Activated naive CD4-positive, alpha-beta T cell treated with anti-CD3 and anti-CD28 coated beads for 36 hours (primary cell): ENCODE measurements around the gene PDZK1. TPM values are rescaled to one million over a fixed set of nuclear protein-coding genes. Genes with fewer than 3 reads are reported as not detected.
"Not testable (repeated sequence)": the region's sequence is repeated elsewhere in the genome, so short reads cannot be mapped to it uniquely, and the experiment has no call there.

Experiments
- CTCF ChIA-PET: fragments of 350-600 bp; sonication (Branson Sonifier 250); formaldehyde crosslinking; loops from one replicate; lab custom pipeline; 2021; ENCODE audit warnings: antibody characterized with exemption; lab: Charles Lee
- DNase-seq: peaks from one replicate; pipeline ENCODE4 v3.0.0-alpha.2; 2020
- H3K27ac Mint-ChIP-seq: one replicate; pipeline ENCODE4 v1.8.0; 2021; ENCODE audit warnings: mild to moderate bottlenecking, mixed read lengths
- H3K27me3 Mint-ChIP-seq: one replicate; pipeline ENCODE4 v1.8.0; 2021; ENCODE audit warnings: low read depth, mixed read lengths
- H3K36me3 Mint-ChIP-seq: one replicate; pipeline ENCODE4 v1.8.0; 2021; ENCODE audit warnings: low read depth, mixed read lengths
- H3K4me1 Mint-ChIP-seq: one replicate; pipeline ENCODE4 v1.8.0; 2021; ENCODE audit warnings: low read depth, mixed read lengths
- H3K4me3 Mint-ChIP-seq: one replicate; pipeline ENCODE4 v1.8.0; 2021; ENCODE audit warnings: mild to moderate bottlenecking, moderate library complexity, mixed read lengths
- H3K9me3 Mint-ChIP-seq: one replicate; pipeline ENCODE4 v1.8.0; 2021; ENCODE audit warnings: mixed read lengths
- intact Hi-C: fragments of 100-400 bp; cut with micrococcal nuclease; formaldehyde crosslinking; loops from one replicate; pipeline ENCODE4 v1.15.1; 2023
- total RNA-seq, 2 experiments: library from RNA; stranded (reverse); gene quantifications; one replicate each; pipeline ENCODE4 v1.2.3, GENCODE V29; 2021

The PDZK1 gene
- total RNA-seq, 2 experiments from 2014 or later: not detected

GRCh38 chr1:145720878-145721671 lies 13.9 kb upstream of the PDZK1 start:
- CTCF ChIA-PET: interaction anchor here (0.7 to 2.6 kb wide), 22 partner anchors 9 to 128 kb away, joined by 3 to 26 read pairs (median 4); partner anchors contain the start of gene PDZK1
- Mint-ChIP-seq H3K4me3 (peak overlapping the region; percentile 54), H3K27ac (no peak overlapping the region), H3K27me3 (peaks cover 17% of the 10 kb centered on the region), H3K4me1 (peaks cover 11% of the 10 kb centered on the region), H3K9me3 (no peaks in the 10 kb centered on the region), H3K36me3 (no peaks in the 10 kb centered on the region)
- peak; percentile 73 for DNase-seq
- intact Hi-C loops: loop anchor here (10.0 kb wide), 1 partner anchor 126 kb away; no protein-coding TSS in a partner anchor

- intact Hi-C loops: loop anchor here (10.0 kb wide), 1 partner anchor 126 kb away; no protein-coding TSS in a partner anchor
- H3K36me3 Mint-ChIP-seq: no peaks in the 10 kb centered on the region
These were observed 13.3 kb upstream of the PDZK1 start for GRCh38 chr1:145720556-145720877.

GRCh38 chr1:145719230-145720079 lies 12.3 kb upstream of the PDZK1 start, which contains the start of gene CD160:
Gene CD160 (plus strand): TSS chr1:145719499. CDS start chr1:145728328, 8,829 bp downstream.
- peaks cover 11% of the 10 kb centered on the region for H3K4me1 Mint-ChIP-seq
- H3K36me3 Mint-ChIP-seq: no peaks in the 10 kb centered on the region
- no peak within 1 kb of the TSS for H3K4me3 Mint-ChIP-seq
- DNase-seq: peak; percentile 9
- H3K9me3 Mint-ChIP-seq: no peaks in the 10 kb centered on the region
- intact Hi-C loops: loop anchor here (5.0 to 10.0 kb wide), 2 partner anchors 33 to 125 kb away; no protein-coding TSS in a partner anchor
- no peak within 1 kb of the TSS for H3K27ac Mint-ChIP-seq
- CTCF ChIA-PET: interaction anchor here (1.0 to 1.4 kb wide), 5 partner anchors 11 to 127 kb away, joined by 3 to 5 read pairs (median 4); partner anchors contain the start of gene NUDT17
- peaks cover 17% of the 10 kb centered on the region for H3K27me3 Mint-ChIP-seq

More at GRCh38 chr1:145720556-145720877, 13.3 kb upstream of the PDZK1 start:
- peaks cover 11% of the 10 kb centered on the region for H3K4me1 Mint-ChIP-seq
- DNase-seq: no peak
- peaks cover 17% of the 10 kb centered on the region for H3K27me3 Mint-ChIP-seq
- H3K4me3 Mint-ChIP-seq: no peak overlapping the region
- H3K27ac Mint-ChIP-seq: no peak overlapping the region
- CTCF ChIA-PET: interaction anchor here (0.7 to 2.6 kb wide), 16 partner anchors 11 to 128 kb away, joined by 3 to 26 read pairs (median 4); partner anchors contain the start of gene PDZK1
- H3K9me3 Mint-ChIP-seq: no peaks in the 10 kb centered on the region

- CTCF ChIA-PET: interaction anchor here (1.0 to 1.4 kb wide), 2 partner anchors 28 to 127 kb away, joined by 3 to 5 read pairs; partner anchors contain the start of gene NUDT17
- Mint-ChIP-seq H3K27me3 (peaks cover 17% of the 10 kb centered on the region), H3K4me1 (peaks cover 11% of the 10 kb centered on the region)
- intact Hi-C loops: loop anchor here (5.0 kb wide), 1 partner anchor 34 kb away; no protein-coding TSS in a partner anchor
- H3K9me3 Mint-ChIP-seq, H3K36me3 Mint-ChIP-seq, DNase-seq, H3K27ac Mint-ChIP-seq, H3K4me3 Mint-ChIP-seq: not testable (repeated sequence)
These were observed 11.3 kb upstream of the PDZK1 start for GRCh38 chr1:145718465-145718864.

GRCh38 chr1:145717833-145718232 lies 10.7 kb upstream of the PDZK1 start:
- Mint-ChIP-seq H3K27me3 (peaks cover 14% of the 10 kb centered on the region), H3K9me3 (no peaks in the 10 kb centered on the region), H3K4me3 (no peak overlapping the region), H3K4me1 (peaks cover 11% of the 10 kb centered on the region), H3K36me3 (no peaks in the 10 kb centered on the region), H3K27ac (no peak overlapping the region)
- CTCF ChIA-PET: no interaction called here
- intact Hi-C loops: loop anchor here (5.0 kb wide), 1 partner anchor 34 kb away; no protein-coding TSS in a partner anchor
- DNase-seq: no peak

GRCh38 chr1:145716641-145717345 lies 9.6 kb upstream of the PDZK1 start:
- no peak for DNase-seq
- Mint-ChIP-seq H3K9me3 (no peaks in the 10 kb centered on the region), H3K4me3 (no peak overlapping the region), H3K27ac (no peak overlapping the region), H3K27me3 (peaks cover 11% of the 10 kb centered on the region), H3K36me3 (no peaks in the 10 kb centered on the region), H3K4me1 (peaks cover 11% of the 10 kb centered on the region)
- intact Hi-C loops: loop anchor here (5.0 kb wide), 1 partner anchor 36 kb away; no protein-coding TSS in a partner anchor
- CTCF ChIA-PET: no interaction called here

GRCh38 chr1:145714524-145715111 lies 7.5 kb upstream of the PDZK1 start:
- CTCF ChIA-PET: no interaction called here
- H3K27ac Mint-ChIP-seq: no peak overlapping the region
- H3K27me3 Mint-ChIP-seq: no peaks in the 10 kb centered on the region
- H3K9me3 Mint-ChIP-seq: no peaks in the 10 kb centered on the region
- no peaks in the 10 kb centered on the region for H3K36me3 Mint-ChIP-seq
- no peak for DNase-seq
- H3K4me3 Mint-ChIP-seq: no peak overlapping the region
- H3K4me1 Mint-ChIP-seq: peaks cover 4% of the 10 kb centered on the region
- intact Hi-C loops: loop anchor here (5.0 kb wide), 1 partner anchor 38 kb away; no protein-coding TSS in a partner anchor

- Mint-ChIP-seq H3K27me3 (no peaks in the 10 kb centered on the region), H3K4me1 (no peaks in the 10 kb centered on the region), H3K36me3 (no peaks in the 10 kb centered on the region), H3K9me3 (no peaks in the 10 kb centered on the region), H3K27ac (no peak overlapping the region), H3K4me3 (no peak overlapping the region)
- DNase-seq: no peak
- intact Hi-C loops: no loop called here
- CTCF ChIA-PET: interaction anchor here (1.1 kb wide), 1 partner anchor 11 kb away, joined by 3 read pairs; no protein-coding TSS in a partner anchor
These were observed 4.1 kb upstream of the PDZK1 start for GRCh38 chr1:145711213-145711651.

- Mint-ChIP-seq H3K27me3 (no peaks in the 10 kb centered on the region), H3K4me1 (no peaks in the 10 kb centered on the region), H3K36me3 (no peaks in the 10 kb centered on the region), H3K4me3 (no peak overlapping the region), H3K27ac (no peak overlapping the region), H3K9me3 (no peaks in the 10 kb centered on the region)
- CTCF ChIA-PET: interaction anchor here (1.1 kb wide), 1 partner anchor 11 kb away, joined by 3 read pairs; no protein-coding TSS in a partner anchor
- intact Hi-C loops: no loop called here
- no peak for DNase-seq
These were observed 3.3 kb upstream of the PDZK1 start for GRCh38 chr1:145710291-145711027.

- CTCF ChIA-PET: no interaction called here
These were observed 895 bp upstream of the PDZK1 start for GRCh38 chr1:145708063-145708462.

More at GRCh38 chr1:145708063-145708462, 895 bp upstream of the PDZK1 start:
- Mint-ChIP-seq H3K27me3 (no peaks in the 10 kb centered on the region), H3K4me1 (no peaks in the 10 kb centered on the region), H3K27ac (no peak overlapping the region), H3K9me3 (no peaks in the 10 kb centered on the region), H3K36me3 (no peaks in the 10 kb centered on the region), H3K4me3 (no peak overlapping the region)
- intact Hi-C loops: no loop called here
- no peak for DNase-seq
